GM19455 (cell line): ENCODE results near the gene RHBDL3.

Experiments used
- ATAC-seq: cut with Tn5 transposase; IDR thresholded peaks from one replicate; pipeline ENCODE4 v1.9.1; 2021; ENCODE audit not compliant: unreplicated experiment

Gene RHBDL3

DNA sequence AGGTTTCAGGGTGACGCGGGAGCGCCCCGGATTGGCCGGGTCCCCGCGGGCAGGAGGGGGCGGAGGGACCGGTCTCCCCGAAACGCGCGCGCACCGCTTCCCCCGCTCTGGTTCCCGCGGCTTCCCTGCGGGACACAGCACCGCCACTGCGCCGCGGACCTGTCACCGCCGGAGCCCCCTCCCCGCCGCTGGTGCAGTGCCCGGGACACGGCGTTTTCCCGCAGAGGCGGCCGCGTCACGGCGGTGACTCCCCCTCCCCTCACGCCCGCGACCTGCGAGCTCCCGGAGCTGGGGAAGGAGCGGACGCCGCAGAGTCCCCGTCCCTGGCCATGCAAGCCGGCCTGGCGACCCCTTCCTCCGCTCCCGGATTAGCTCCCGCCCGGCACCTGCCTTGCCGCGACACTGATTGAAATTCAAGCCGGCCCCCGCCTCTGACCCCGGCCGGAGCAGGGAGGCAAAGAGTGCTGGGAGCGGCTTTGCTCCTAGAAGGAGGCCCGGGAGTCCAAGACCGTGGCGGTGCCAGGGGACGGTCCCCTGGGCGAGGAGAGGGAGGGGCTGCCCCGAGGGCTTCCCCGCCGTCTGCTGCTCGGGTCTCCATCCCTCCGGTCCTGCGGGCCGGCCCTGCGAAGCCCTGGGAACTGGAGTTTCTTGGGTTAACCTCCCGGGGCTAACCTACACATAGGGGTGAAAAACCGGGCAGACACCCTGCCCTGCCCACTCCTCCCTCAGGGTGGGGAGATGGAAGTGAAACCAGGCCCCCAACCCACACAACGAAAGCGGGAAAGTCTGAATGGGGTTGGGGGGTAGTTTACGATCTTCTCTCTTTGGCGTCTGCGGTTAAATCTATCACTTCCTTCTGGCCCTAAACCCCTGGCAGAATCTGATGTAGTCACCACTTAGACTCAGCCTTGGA is 1.0 kb downstream of the RHBDL3 start:
- no peak for ATAC-seq

DNA sequence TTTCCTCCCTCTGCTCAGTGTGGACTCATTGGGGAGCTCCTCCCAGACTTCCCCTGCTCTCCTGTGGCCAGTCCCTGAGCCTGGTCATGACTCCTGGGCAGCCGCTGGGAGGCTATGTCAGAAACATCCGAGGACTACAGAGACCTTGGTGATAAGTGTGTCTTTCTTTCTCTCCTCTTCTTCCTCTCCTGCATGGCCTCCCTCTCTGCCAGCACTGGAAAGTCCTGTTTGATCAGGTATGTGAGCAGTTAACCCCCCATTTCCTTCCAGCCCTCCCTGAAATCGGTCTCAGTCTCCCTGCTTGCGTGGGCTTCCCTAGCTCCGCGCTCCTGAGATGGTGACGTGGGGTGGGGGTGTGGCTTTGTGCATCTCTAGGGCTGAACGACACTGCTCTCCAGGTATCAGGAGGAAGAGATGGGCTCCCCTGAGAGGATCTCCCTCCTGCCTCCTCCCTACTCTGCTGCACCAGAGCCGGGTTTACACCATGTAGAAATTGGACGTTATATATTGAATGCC is 2.1 kb downstream of the RHBDL3 start:
- no peak for ATAC-seq

DNA sequence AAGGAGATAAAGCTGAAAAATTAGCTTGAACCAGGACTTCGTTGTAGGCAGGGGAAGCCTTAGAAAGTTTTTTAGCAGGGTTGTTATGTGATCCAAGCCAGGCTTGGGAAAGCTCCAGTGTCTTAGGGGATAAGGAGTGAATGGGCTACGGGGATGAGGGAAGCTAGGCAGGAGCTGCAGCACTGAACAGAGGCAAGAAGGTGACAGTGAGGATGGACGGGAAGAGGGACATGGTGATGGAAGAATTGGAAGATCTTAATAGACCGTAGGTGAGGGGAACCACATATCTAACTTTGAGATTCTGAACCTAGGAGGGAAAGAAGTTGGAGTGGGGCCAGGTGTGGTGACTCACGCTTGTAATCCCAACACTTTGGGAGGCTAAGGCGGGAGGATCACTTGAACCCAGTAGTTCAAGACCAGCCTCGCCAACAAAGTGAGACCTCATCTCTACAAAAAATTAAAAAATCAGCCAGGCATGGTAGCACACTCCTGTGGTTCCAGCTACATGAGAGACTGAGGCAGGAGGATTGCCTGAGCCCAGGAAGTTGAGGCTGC is 3.2 kb downstream of the RHBDL3 start:
- no peak for ATAC-seq

DNA sequence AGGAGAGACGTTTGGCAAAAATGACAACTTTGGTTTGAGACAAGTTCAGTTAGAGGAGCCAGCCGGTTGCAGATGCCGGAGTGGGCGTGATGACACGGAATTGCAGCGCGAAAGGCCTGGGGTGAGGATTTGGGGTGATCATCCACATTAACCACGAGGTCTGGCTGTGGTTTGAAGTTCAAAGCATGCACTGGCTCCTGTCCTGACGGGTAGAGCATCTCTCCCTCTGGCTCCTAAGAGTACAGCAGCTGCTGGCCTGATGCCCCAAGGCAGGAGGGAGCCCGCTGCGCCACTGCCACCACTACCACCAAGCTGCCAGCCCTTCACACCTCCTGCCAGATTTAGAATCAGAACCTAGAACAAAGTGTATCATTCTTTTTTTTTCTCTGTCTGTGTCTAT is 3.7 kb downstream of the RHBDL3 start:
- ATAC-seq: no peak

DNA sequence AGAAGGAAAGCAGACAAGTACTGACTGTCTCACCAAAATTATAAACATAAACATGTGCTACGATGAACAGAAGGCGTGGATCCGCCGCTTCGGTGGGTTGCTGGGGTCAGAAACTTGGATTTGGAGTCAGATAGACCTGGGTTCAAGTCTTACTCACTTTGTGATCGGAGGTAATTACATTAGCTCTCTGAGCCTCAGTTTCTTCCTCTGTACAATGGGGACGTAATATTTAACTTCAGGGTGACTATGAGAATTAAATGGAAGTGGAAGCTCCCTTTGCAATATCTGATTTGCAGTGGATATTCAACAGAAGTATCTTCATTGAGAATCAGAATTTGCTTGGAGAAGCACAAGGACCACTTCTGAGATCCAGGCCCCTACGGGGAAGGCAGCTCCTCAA is 6.2 kb downstream of the RHBDL3 start:
- no peak for ATAC-seq

DNA sequence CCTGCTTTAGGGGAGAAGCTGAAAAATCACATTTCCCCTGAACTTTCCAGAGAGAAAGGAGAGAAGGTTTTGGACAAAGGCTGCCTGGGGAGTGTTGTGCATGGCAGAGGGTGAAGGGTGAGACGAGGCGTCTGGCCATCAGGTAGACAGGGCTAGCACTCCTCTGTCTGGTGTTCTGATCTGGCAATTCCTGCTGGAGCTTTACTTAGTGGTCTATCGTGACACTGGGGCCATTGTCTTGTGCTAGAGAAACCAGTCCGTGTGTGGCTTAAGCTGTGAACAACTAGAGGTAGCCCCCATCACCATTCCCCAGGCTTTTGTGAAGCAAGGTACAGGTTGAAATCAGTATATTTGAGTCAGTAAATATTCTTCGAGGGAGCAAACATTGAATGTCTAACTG is 8.5 kb downstream of the RHBDL3 start:
- ATAC-seq: no peak

DNA sequence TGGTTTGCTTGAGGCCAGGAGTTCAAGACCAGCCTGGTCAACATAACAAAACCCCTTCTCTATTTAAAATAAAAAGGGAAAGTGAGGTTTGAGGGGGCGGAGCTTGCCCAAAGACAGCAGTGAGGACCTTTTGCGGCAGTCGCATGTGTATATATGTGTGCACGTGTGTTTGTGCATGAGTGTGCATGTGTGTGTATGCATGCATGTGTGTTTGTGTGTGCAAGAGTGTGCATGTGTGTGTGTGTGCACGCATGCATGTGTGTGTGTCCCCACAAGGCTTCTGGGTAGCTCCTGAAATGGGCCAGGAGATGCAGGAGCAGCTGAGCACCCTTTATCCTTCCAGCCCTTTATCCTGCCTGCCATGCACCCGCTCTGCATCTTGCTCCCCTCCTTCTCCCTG is 9.0 kb downstream of the RHBDL3 start:
- ATAC-seq: no peak

DNA sequence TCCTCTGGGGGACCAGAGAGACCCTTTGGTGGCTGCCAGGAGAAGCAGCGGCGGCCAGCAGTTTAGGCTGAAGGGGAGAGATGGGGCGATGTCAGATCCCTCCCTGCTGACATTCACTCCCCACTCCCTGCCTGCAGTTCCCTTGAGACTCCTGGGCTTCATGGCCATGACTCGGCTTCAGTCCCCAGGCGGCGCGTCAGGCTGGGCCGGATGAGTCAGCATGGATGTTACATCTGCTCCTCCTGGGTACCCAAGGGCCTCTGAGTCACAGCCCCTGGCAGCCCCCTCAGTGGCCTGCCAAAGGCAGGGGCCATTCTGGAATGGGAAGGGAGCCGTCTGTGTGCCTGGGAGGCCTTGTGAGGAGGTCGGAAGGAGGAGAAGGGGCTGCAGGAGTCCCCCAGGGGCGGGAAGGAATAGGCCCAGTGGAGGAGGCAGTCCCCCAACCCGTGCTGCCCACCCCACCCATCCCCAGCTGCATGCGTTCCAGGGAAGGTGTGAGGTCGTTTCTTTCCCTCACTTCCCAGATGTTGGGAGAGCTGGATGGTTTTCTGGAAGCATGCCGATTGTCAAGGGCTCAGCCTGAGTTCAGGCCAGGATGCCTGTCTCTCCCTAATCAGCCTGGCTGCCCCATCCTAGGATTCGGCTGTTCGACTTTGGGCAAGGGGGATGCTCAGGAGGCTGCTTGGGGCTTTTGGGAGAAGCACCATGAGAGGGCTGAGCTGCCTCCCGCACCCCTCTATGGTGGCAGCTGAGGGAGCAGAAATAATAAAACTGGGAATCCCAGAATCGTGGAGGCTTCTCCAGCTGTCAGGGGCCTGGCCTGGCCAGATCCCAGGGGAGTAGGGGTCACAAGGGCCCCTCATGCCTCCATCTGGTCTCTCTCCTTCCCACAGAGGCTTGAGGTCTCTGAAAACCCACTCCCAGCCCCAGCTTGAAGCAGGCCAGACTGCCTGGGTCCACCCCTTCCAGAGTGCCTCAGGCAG is 9.7 kb downstream of the RHBDL3 start:
- ATAC-seq: no peak

DNA sequence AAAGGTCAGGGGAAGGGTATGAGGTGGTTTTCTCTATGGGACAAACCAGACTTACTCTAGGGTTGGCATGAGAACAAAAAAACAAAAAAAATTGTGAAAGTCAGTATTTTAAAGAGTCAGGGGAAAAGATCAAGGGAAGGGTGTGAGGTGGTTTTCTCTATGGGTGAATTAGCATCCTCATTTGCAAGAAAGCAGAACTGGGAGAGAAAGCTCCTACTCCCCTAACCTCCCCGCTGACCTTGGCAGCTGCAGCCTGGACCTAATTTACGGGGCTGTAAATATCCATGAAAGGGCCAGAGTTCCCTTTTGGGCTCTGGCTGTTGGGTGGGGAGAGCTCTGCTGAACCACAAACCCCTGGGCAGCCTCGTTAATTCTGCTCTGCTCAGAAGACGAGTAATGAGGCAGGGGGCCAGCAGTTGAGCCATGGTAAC is 10.6 kb downstream of the RHBDL3 start:
- ATAC-seq: no peak

DNA sequence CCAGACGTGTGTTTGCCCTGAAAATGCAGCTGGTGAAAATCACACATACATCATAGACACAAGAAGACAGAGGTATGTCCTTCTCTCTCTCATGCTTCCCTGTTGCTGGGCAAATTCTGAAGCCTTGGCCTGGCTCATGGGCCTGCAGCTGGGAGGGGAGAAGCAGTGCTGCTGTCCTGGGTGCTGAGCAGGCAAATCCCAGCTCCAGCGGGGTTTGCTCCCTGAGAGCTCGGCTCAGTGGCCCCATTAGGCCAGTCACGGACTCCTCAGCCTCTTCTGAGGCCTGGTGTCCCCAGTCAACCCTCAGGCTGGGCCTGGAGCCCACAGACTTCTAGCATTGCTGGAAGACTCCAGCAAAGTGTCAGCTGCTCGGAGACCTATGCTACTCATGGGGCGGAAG is 11.7 kb downstream of the RHBDL3 start:
- no peak for ATAC-seq

DNA sequence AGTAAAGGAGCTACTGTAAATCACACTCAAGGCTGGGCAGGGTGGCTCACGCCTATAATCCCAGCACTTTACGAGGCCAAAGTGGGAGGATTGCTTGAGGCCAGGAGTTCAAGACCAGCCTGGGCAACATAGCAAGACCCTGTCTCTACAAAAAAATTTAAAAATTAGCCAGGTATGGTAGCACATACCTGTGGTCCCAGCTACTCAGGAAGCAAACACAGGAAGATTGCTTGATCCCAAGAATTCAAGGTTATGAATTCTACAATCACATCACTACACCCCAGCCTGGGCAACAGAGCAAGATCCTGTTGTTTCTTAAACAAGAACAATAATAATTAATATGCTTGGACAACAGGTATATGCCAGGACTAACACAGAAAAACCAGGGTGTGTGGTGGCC is 13.2 kb downstream of the RHBDL3 start:
- ATAC-seq: no peak

DNA sequence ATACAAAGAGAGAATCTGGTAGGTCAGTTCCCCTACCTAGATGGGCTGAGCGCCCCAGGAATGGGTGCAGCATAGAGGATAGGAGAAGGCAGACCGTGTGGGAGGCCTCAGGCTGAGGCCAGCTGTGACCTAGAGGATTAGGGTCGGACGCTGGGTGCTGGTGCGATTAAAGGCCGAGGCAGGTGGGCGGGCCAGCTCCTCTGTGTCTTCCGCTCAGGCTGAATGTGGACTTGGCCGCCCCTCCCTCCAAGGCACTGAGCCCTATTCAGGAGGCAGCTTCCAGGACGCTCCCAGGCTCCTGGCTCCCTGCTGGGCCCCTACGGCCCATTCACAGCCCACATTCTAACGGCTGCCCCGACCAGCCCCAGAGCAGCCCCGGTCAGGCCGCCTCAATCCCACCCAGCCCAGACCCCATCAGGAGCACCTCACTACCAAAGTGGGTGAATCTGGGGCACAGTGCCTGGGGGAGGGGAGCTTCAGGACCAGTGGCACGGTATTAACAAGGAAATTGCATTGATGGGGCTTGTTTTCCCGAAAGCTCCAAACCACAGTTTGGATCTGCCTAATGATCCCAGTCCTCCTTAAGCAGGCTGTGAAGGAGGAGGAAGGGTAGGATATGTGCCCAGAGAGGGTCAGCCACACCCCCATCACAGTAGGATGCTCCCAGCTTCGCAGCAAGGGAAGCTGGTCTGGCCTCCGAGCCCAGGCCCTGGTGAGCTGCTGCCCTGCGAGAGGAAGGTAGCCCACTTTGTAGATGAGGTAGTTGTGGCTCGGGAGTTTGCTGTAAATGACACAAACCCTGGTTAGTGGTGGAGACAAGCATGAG is 14.5 kb downstream of the RHBDL3 start:
- ATAC-seq: no peak

DNA sequence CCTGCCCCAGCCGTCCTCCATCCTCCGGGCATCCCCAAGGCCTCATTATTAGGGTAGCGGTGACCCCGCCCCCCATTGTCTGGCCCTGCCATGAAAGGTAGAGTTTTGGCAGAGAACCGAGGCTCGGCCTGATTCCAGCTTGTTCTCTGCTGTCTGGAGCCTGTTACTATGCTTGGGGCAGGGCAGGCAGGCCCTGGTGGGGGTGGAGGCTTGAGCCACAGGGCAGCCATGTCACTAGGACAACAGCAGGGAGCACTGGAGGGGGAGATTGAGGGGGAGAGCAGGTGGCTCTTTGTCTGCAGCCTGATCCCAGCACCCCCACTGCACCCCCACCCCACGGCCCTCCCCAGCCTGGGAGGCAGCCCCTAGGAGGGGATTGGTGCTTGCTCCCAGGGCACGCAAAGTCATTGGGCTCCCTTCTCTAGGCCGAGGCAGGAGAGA is 15.4 kb downstream of the RHBDL3 start:
- ATAC-seq: no peak

DNA sequence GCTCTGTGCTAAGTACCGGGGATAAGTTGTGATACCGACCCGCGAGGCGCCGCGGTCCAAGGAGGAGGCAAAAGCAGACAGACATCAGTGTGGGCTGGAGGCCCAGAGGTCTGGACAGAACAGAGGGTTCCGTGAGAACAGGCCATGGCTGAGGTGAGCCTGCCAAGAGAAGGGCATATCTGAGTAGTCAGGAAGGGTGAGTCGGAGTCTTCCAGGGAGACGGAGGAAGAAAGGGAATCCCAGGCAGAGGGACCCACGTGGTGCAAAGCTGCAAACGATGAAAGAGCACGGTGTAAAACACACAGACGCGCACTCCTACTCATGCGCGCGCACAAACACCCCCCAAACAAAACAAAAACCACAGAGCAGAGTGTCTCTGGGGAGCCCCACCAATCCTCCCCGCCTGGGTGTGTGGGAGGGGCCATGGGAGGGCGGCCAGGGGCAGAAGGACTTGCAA is 18.1 kb downstream of the RHBDL3 start:
- no peak for ATAC-seq

DNA sequence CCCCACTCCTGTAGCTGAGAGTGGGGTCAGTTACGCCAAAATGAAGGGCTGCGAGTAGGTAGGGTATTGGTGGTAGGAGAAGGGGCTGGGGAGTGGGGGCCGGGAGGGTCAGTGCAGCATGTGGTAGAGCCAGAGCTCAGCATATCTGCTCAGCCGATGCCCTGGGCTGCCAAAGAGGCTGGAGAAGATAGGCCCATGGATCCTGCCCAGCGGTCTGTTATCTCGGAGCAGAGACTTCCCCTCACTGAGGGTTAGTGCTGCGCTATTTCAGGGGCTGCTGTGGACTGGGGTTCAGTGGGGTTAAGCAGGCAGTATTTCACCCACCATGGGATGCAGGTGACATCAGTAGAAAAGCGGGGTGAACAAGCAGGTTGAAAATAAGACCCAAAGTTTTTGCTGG is 19.7 kb downstream of the RHBDL3 start:
- no peak for ATAC-seq

DNA sequence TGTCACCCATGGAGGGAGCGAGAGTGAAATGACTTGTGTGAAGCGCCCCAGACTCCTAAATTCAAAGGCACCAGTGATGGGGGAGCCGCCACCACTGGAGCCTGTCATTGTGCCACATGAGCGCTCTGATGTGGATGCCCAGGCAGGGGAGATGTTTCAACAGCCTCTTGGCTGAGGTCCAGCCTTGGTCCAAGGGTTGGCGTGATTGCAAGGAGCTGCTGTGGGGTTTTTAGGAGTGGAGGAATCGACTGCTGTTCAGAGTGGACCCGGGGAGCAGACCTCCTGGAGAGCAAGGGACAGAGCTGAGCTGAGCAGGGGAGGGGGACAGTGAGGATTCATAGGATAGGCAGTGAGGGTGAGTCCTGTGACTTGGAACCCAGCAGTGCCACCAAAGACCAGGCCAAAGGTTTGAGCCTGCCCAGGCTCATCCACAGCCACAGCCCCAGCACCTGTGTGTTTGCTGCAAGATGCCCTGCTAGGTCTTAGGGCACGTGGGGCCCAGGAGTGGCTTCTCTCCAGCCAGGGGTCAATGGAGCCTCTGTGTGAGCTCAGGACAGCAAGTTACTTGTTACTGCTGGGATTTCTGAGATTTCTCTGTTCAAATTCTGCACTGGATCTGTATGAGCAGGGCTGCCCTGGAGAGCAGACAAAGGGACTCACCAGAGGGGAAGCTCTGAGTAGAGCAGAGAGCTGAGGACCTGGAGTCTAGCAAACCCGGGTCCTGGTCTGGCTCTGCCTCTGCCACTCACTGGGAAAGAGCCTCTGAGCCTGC is 20.3 kb downstream of the RHBDL3 start:
- no peak for ATAC-seq

DNA sequence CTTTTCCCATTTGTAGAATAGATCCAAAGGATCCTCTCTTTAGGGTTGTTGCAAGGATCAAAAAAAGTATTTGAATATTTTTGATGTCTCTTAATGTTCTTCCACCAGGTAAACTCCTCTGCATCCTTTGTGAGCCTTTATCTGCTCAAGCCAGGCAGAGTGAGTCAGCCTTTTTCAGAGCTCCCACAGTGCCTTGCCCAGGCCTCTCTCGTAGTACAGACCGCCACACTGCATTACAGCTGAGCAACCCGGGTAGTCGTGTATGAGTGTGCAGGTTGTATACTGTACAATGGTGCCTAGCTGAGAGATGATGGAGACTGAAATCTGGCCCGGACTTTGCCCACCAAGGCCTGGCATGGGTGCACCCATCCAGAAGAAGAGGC is 20.9 kb downstream of the RHBDL3 start:
- no peak for ATAC-seq

DNA sequence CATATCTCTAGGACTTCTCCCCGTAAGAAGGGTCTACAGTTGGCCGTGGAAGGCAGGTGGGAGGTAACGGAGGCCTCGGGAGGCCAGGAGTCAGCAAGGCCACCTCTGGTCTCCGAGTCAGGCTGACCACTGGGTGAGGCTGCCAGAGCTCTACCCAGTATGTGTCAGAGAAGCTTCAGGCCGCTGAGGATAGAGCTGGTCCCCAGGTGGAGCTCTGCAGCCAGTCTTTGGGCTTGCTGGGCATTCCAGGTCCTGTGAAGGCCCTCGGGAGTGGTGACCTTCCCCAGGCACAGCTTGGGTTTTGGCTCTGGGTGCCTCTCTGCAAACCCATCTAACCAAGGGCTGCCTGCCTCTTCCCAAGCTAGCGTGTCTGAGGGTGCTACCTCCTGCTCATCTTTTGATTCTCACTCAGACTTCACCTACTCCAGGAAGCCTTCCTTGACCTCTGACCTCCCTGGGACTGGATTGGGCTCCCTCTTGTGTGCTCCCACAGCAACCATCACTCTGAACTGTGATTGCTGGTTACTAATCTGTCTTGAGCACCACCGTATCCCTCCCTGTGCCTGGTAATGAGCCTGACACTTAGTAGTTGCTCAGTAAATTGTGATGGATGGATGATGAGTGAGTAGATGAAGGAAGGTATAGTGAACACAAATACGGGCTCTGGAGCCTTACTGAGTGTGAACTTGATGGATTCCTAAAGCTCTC is 22.3 kb downstream of the RHBDL3 start:
- no peak for ATAC-seq

DNA sequence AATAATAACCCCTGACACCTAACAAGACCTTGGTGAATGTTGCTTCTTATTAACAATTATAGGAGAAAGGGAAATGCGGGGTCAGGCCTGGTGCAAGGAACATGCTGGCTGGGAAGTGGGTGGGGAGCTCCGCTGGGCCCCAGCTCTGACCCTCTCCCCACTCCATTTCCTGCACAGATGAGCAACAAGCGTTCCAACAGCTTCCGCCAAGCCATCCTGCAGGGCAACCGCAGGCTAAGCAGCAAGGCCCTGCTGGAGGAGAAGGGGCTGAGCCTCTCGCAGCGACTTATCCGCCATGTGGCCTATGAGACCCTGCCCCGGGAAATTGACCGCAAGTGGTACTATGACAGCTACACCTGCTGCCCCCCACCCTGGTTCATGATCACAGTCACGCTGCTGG is 23.0 kb downstream of the RHBDL3 start:
- ATAC-seq: no peak
